Progenitor cell of endocrine pancreas (in vitro differentiated cells): Measurements from ENCODE around the gene SH3BP5. TPM values are rescaled to one million over a fixed set of nuclear protein-coding genes. Genes with fewer than 3 reads are reported as not detected.

ENCODE experiments used
- DNase-seq: peaks from one replicate; pipeline ENCODE4 v3.0.0; 2021; ENCODE audit warnings: low spot score; ENCODE audit not compliant: unreplicated experiment
- H3K27ac Mint-ChIP-seq: 2 replicates; pipeline ENCODE4 v1.8.0; 2021; ENCODE audit warnings: mild to moderate bottlenecking, moderate library complexity, mixed read lengths
- H3K27me3 Mint-ChIP-seq: 2 replicates; pipeline ENCODE4 v1.8.0; 2021; ENCODE audit warnings: mixed read lengths
- H3K36me3 Mint-ChIP-seq: 2 replicates; pipeline ENCODE4 v1.8.0; 2022; ENCODE audit warnings: mixed read lengths; ENCODE audit not compliant: insufficient read depth
- H3K4me1 Mint-ChIP-seq: 2 replicates; pipeline ENCODE4 v1.8.0; 2021; ENCODE audit warnings: low read depth, mixed read lengths
- H3K4me3 Mint-ChIP-seq: 2 replicates; pipeline ENCODE4 v1.8.0; 2021; ENCODE audit warnings: low read depth, mild to moderate bottlenecking, moderate library complexity, mixed read lengths
- H3K9me3 Mint-ChIP-seq: 2 replicates; pipeline ENCODE4 v1.8.0; 2021; ENCODE audit warnings: low read depth, mixed read lengths
- CTCF ChIP-seq: fragments of 200-600 bp; sonication (generic); IDR thresholded peaks from one replicate; pipeline ENCODE4 v1.5.0; 2021; ENCODE audit warnings: antibody characterized with exemption, mild to moderate bottlenecking; ENCODE audit not compliant: unreplicated experiment
- total RNA-seq: library from RNA; stranded (reverse); gene quantifications from 2 replicates; pipeline ENCODE4 v1.2.1, GENCODE V29; 2021

Gene SH3BP5
- total RNA-seq, 1 donor from 2014 or later, result 11.6 TPM

GRCh38 chr3:15333956-15334263 is 1.5 kb upstream of the SH3BP5 start:
- Mint-ChIP-seq H3K36me3 (no peaks in the 10 kb centered on the region), H3K27me3 (peaks cover 12% of the 10 kb centered on the region), H3K4me3 (no peak overlapping the region), H3K4me1 (peaks cover 17% of the 10 kb centered on the region), H3K27ac (no peak overlapping the region), H3K9me3 (no peaks in the 10 kb centered on the region)
- no peak for DNase-seq
- TF ChIP-seq CTCF, result no peak

GRCh38 chr3:15333099-15333955 is 941 bp upstream of the SH3BP5 start:
- no peaks in the 10 kb centered on the region for H3K9me3 Mint-ChIP-seq
- DNase-seq, result no peak
- TF ChIP-seq CTCF, result no peak
- H3K36me3 Mint-ChIP-seq, result no peaks in the 10 kb centered on the region
- H3K4me1 Mint-ChIP-seq, result peaks cover 17% of the 10 kb centered on the region
- H3K27ac Mint-ChIP-seq, result peak overlapping the region; percentile 91
- peaks cover 12% of the 10 kb centered on the region for H3K27me3 Mint-ChIP-seq
- peak overlapping the region; percentile 88 for H3K4me3 Mint-ChIP-seq

GRCh38 chr3:15331606-15332404 is 581 bp downstream of the SH3BP5 start:
- Mint-ChIP-seq H3K4me1 (peaks cover 22% of the 10 kb centered on the region), H3K27ac (no peak overlapping the region), H3K9me3 (no peaks in the 10 kb centered on the region), H3K4me3 (peak overlapping the region; percentile 86), H3K27me3 (peaks cover 12% of the 10 kb centered on the region), H3K36me3 (no peaks in the 10 kb centered on the region)
- TF ChIP-seq CTCF, result no peak
- DNase-seq, result no peak

- H3K27ac Mint-ChIP-seq, result no peak overlapping the region
- no peak for DNase-seq
- peaks cover 12% of the 10 kb centered on the region for H3K27me3 Mint-ChIP-seq
- no peaks in the 10 kb centered on the region for H3K9me3 Mint-ChIP-seq
- peaks cover 29% of the 10 kb centered on the region for H3K4me1 Mint-ChIP-seq
- H3K4me3 Mint-ChIP-seq, result peak overlapping the region; percentile 86
- H3K36me3 Mint-ChIP-seq, result no peaks in the 10 kb centered on the region
- no peak for TF ChIP-seq CTCF
Measured at GRCh38 chr3:15331072-15331605, 1.2 kb downstream of the SH3BP5 start.

- TF ChIP-seq CTCF, result no peak
- no peaks in the 10 kb centered on the region for H3K36me3 Mint-ChIP-seq
- peaks cover 12% of the 10 kb centered on the region for H3K27me3 Mint-ChIP-seq
- H3K9me3 Mint-ChIP-seq, result no peaks in the 10 kb centered on the region
- no peak overlapping the region for H3K4me3 Mint-ChIP-seq
- peaks cover 39% of the 10 kb centered on the region for H3K4me1 Mint-ChIP-seq
- H3K27ac Mint-ChIP-seq, result no peak overlapping the region
- DNase-seq, result no peak
Measured at GRCh38 chr3:15330031-15330596, 2.3 kb downstream of the SH3BP5 start.
